NB4 (cell line): Measurements from ENCODE around the gene POLQ.

Experiments used
- MAX ChIP-seq: IDR thresholded peaks from 2 replicates; pipeline ENCODE4 v1.6.1; 2011; ENCODE audit warnings: low read depth, low read length
- POLR2A ChIP-seq: IDR thresholded peaks from 2 replicates; pipeline ENCODE4 v1.6.1; 2011; ENCODE audit warnings: mild to moderate bottlenecking; ENCODE audit not compliant: insufficient read length; ENCODE audit errors: extremely low read depth
- TF ChIP-seq, protein P1 (sequence below): IDR thresholded peaks from one replicate; pipeline ENCODE4 v1.5.1; 2012; ENCODE audit warnings: low read depth, low read length

- TF ChIP-seq, protein P1, sequence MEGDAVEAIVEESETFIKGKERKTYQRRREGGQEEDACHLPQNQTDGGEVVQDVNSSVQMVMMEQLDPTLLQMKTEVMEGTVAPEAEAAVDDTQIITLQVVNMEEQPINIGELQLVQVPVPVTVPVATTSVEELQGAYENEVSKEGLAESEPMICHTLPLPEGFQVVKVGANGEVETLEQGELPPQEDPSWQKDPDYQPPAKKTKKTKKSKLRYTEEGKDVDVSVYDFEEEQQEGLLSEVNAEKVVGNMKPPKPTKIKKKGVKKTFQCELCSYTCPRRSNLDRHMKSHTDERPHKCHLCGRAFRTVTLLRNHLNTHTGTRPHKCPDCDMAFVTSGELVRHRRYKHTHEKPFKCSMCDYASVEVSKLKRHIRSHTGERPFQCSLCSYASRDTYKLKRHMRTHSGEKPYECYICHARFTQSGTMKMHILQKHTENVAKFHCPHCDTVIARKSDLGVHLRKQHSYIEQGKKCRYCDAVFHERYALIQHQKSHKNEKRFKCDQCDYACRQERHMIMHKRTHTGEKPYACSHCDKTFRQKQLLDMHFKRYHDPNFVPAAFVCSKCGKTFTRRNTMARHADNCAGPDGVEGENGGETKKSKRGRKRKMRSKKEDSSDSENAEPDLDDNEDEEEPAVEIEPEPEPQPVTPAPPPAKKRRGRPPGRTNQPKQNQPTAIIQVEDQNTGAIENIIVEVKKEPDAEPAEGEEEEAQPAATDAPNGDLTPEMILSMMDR = no peak
- TF ChIP-seq MAX (no peak), POLR2A (no peak)
These were observed 40.5 kb downstream of the POLQ start for GRCh38 chr3:121505256-121505655.
